ENCODE measurements around the gene F13B. TPM values are rescaled to one million over a fixed set of nuclear protein-coding genes. Genes with fewer than 3 reads are reported as not detected.

Gene F13B
- total RNA-seq, 1 donor from 2014 or later: not detected

- no peak for DNase-seq
- Mint-ChIP-seq H3K4me3 (ENCODE audit: unreplicated experiment) (no peak overlapping the region), H3K9me3 (ENCODE audit: unreplicated experiment) (no peaks in the 10 kb centered on the region), H3K27me3 (ENCODE audit: unreplicated experiment) (no peaks in the 10 kb centered on the region), H3K4me1 (ENCODE audit: low read depth, unreplicated experiment) (no peaks in the 10 kb centered on the region), H3K36me3 (ENCODE audit: unreplicated experiment) (no peaks in the 10 kb centered on the region), H3K27ac (ENCODE audit: unreplicated experiment) (no peak overlapping the region)
- no peak for TF ChIP-seq CTCF (IDR thresholded peaks at IDR 0.05; ENCODE audit: partially characterized antibody, unreplicated experiment)
Measured at GRCh38 chr1:197063212-197063611, 3.8 kb downstream of the F13B start.

GRCh38 chr1:197062692-197063091 lies 4.4 kb downstream of the F13B start:
- Mint-ChIP-seq H3K4me3 (ENCODE audit: unreplicated experiment) (no peak overlapping the region), H3K27me3 (ENCODE audit: unreplicated experiment) (no peaks in the 10 kb centered on the region), H3K9me3 (ENCODE audit: unreplicated experiment) (no peaks in the 10 kb centered on the region), H3K36me3 (ENCODE audit: unreplicated experiment) (no peaks in the 10 kb centered on the region), H3K27ac (ENCODE audit: unreplicated experiment) (no peak overlapping the region), H3K4me1 (ENCODE audit: low read depth, unreplicated experiment) (no peaks in the 10 kb centered on the region)
- DNase-seq: no peak
- no peak for TF ChIP-seq CTCF (IDR thresholded peaks at IDR 0.05; ENCODE audit: partially characterized antibody, unreplicated experiment)

GRCh38 chr1:197049100-197049499 lies 18.0 kb downstream of the F13B start:
- H3K9me3 Mint-ChIP-seq (ENCODE audit: unreplicated experiment): no peaks in the 10 kb centered on the region

GRCh38 chr1:197042676-197043341 lies 24.3 kb downstream of the F13B start:
- Mint-ChIP-seq H3K4me1 (ENCODE audit: low read depth, unreplicated experiment) (no peaks in the 10 kb centered on the region), H3K27me3 (ENCODE audit: unreplicated experiment) (peaks cover 2% of the 10 kb centered on the region), H3K27ac (ENCODE audit: unreplicated experiment) (no peak overlapping the region), H3K9me3 (ENCODE audit: unreplicated experiment) (no peaks in the 10 kb centered on the region), H3K4me3 (ENCODE audit: unreplicated experiment) (no peak overlapping the region), H3K36me3 (ENCODE audit: unreplicated experiment) (no peaks in the 10 kb centered on the region)
- no peak for DNase-seq
- no peak for TF ChIP-seq CTCF (IDR thresholded peaks at IDR 0.05; ENCODE audit: partially characterized antibody, unreplicated experiment)

More at GRCh38 chr1:197049100-197049499, 18.0 kb downstream of the F13B start:
- Mint-ChIP-seq H3K27ac (ENCODE audit: unreplicated experiment) (no peak overlapping the region), H3K36me3 (ENCODE audit: unreplicated experiment) (no peaks in the 10 kb centered on the region), H3K4me1 (ENCODE audit: low read depth, unreplicated experiment) (no peaks in the 10 kb centered on the region), H3K27me3 (ENCODE audit: unreplicated experiment) (peaks cover 2% of the 10 kb centered on the region), H3K4me3 (ENCODE audit: unreplicated experiment) (no peak overlapping the region)
- no peak for TF ChIP-seq CTCF (IDR thresholded peaks at IDR 0.05; ENCODE audit: partially characterized antibody, unreplicated experiment)
- no peak for DNase-seq

GRCh38 chr1:197041486-197042353 lies 25.3 kb downstream of the F13B start:
- no peak for TF ChIP-seq CTCF (IDR thresholded peaks at IDR 0.05; ENCODE audit: partially characterized antibody, unreplicated experiment)
- no peaks in the 10 kb centered on the region for H3K36me3 Mint-ChIP-seq (ENCODE audit: unreplicated experiment)
- no peaks in the 10 kb centered on the region for H3K9me3 Mint-ChIP-seq (ENCODE audit: unreplicated experiment)
- DNase-seq: no peak
- peaks cover 2% of the 10 kb centered on the region for H3K27me3 Mint-ChIP-seq (ENCODE audit: unreplicated experiment)
- H3K27ac Mint-ChIP-seq (ENCODE audit: unreplicated experiment): no peak overlapping the region
- no peaks in the 10 kb centered on the region for H3K4me1 Mint-ChIP-seq (ENCODE audit: low read depth, unreplicated experiment)
- no peak overlapping the region for H3K4me3 Mint-ChIP-seq (ENCODE audit: unreplicated experiment)
